ENCODE measurements around the gene THAP7.

The THAP7 gene

GRCh38 chr22:21000207-21000986 is 1.5 kb downstream of the THAP7 start:
- no peak for DNase-seq (ENCODE audit: low spot score)
- no peak for TF ChIP-seq CTCF (conservative IDR thresholded peaks at IDR 0.05; ENCODE audit: low read depth)
- CTCF ChIA-PET, result no interaction called here

DNA sequence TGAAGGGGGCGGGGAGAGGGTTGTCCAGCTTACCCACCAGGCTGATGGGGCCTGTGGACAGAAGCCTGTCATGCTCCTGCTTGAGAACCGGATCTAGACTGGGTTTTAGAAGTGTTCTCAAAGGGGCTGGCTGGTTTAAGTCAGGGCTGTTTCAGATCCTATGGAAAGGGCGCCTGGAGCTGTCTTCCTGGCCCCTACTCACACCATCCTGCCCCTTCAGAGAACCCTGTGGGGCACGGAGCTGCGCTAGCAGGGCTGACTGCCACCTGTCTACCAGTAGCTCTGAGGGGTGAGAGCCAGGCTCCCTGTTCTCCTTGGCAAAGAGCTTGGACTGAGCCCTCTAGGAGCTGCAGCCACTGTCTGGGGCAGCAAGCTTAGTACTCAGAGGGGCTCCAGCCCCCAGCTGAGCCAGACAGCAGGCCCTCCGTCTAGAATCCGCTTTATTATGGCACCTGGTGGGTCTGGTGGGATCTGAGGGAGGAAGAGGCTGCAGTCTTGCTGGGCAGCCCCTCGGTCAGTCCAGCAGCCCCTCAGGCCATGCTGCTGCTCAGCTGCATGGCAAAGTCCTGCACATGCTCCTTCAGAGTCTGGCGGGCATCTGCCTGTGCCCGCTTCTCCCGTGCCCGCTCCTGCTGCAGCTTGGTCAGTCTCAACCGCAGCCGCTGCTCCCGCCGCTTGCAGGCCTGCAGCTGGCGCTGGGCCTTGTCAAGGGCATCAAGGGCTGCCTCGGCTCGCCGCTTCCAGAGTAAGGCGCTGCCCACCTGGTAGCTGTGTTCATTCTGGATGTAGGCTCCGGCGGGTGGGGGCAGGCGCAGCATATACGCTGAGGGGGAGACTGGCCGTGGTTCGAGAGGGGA is 2.3 kb downstream of the THAP7 start:
- H3K27ac ChIP-seq, result peak overlapping the region; percentile 99
- ChIA-PET POLR2A (ENCODE audit: low non-redundant PET) (no interaction called here), CTCF (no interaction called here)
- TF ChIP-seq CTCF (conservative IDR thresholded peaks at IDR 0.05; ENCODE audit: low read depth), result no peak
- DNase-seq (ENCODE audit: low spot score), result no peak

More at GRCh38 chr22:21000207-21000986, 1.5 kb downstream of the THAP7 start:
- peak overlapping the region; percentile 99 for H3K27ac ChIP-seq
- POLR2A ChIA-PET (ENCODE audit: low non-redundant PET), result no interaction called here

- ChIA-PET POLR2A (ENCODE audit: low non-redundant PET) (no interaction called here), CTCF (no interaction called here)
- DNase-seq (ENCODE audit: low spot score), result no peak
- H3K27ac ChIP-seq, result peak overlapping the region; percentile 99
- no peak for TF ChIP-seq CTCF (conservative IDR thresholded peaks at IDR 0.05; ENCODE audit: low read depth)
Observed at GRCh38 chr22:20998411-20999336, 3.2 kb downstream of the THAP7 start.

GRCh38 chr22:20997536-20998257 is 4.2 kb downstream of the THAP7 start:
- CTCF ChIA-PET, result no interaction called here
- TF ChIP-seq CTCF (conservative IDR thresholded peaks at IDR 0.05; ENCODE audit: low read depth), result no peak
- H3K27ac ChIP-seq, result peak overlapping the region; percentile 99
- no peak for DNase-seq (ENCODE audit: low spot score)
- POLR2A ChIA-PET (ENCODE audit: low non-redundant PET), result no interaction called here

DNA sequence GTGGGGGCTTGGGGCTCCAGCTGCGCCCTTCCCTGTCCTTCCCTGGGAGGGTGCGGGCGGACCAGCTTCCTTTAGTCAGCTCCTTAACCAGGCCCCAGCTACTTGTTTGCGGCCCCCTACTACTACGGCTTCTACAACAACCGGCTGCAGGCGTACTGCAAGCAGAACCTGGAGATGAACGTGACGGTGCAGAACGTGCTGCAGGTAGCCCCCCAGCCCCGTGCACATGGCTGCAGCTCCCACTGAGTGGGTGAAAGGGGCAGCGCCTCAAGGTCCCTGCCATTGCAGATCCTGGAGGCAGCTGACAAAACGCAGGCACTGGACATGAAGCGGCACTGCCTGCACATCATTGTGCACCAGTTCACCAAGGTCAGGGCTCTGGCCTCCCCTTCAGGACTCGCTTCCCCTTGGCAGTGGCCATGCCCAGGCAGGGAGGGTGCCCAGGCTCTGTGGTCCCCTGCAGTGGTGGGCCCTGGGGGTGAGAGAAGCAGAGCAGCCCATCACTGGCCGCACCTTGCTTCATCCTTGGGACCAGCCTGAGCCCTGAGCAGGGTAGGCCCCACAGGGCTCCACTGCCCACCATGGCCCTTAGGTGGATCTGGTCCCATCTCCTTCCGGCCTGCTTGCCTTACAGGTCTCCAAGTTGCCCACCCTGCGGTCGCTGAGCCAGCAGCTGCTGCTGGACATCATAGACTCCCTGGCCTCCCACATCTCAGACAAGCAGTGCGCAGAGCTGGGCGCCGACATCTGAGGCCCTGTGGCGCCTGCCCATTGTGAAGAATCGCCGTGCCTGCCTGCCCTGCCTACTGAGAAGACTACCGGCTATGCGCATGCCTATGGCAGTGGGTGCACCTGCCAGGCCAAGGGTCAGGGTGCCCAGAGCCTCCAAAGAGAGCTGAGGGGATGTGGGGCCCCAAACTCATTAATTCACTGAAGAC is 5.1 kb downstream of the THAP7 start:
- ChIA-PET CTCF (no interaction called here), POLR2A (ENCODE audit: low non-redundant PET) (interaction anchor here (0.7 kb wide), 1 partner anchor 212 kb away, joined by 3 read pairs; no protein-coding TSS in a partner anchor)
- no peak for TF ChIP-seq CTCF (conservative IDR thresholded peaks at IDR 0.05; ENCODE audit: low read depth)
- DNase-seq (ENCODE audit: low spot score), result no peak
- peak overlapping the region; percentile 99 for H3K27ac ChIP-seq

Data from RWPE1 (cell line).